ENCODE results near the gene CD8A. TPM values are rescaled to one million over a fixed set of nuclear protein-coding genes. Genes with fewer than 3 reads are reported as not detected.

CD8A gene
- polyA plus RNA-seq, 1 of the 3 experiments (the other 2 are of a cell fraction): 0.05 TPM

DNA sequence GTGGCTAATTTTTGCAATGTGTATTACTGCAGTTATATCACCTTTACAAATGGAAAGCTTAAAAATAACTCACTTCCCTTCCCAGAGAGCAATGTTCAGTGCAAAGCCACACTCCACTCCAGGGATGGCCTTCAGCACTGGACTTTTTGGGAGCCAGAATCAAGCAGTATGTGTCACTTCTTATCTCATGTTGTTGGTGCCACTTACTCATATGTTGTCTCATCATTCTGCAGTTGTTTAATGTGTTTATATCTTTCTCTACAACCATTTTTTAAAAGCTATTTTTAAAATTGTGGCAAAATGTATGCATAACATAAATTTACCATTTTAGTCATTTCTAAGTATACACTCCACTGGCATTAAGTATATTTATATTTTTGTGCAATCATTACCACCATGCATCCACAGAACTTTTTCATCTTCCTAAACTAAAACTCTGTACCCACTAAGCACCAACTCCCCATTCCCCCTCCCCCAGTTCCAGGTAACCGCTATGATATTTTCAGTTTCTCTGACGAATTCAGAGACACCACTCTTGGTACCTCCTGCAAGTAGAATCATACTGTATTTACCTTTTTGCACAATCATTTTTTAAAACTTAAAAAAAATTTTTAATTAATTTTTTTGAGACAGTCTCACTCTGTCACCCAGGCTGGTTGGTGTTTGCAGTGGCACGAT is 32.1 kb upstream of the CD8A start:
- H4K20me1 ChIP-seq (ENCODE audit: insufficient read depth): no peaks in the 10 kb centered on the region
- TF ChIP-seq POLR2AphosphoS5 (IDR thresholded peaks at IDR 0.05; ENCODE audit: low read depth, low read length): no peak
- TF ChIP-seq SIN3A (IDR thresholded peaks at IDR 0.05; ENCODE audit: borderline replicate concordance, low read depth, low read length): no peak
- no peak for TF ChIP-seq TAF1 (IDR thresholded peaks at IDR 0.05; ENCODE audit: borderline replicate concordance, low read depth, low read length)
- TF ChIP-seq RAD21 (IDR thresholded peaks at IDR 0.05; ENCODE audit: low read length): no peak
- no peak for TF ChIP-seq JUND (IDR thresholded peaks at IDR 0.05)
- TF ChIP-seq MEF2A (IDR thresholded peaks at IDR 0.05; ENCODE audit: borderline replicate concordance, low read depth): no peak
- no peak for TF ChIP-seq GATA2 (CRISPR knock-in tag; IDR thresholded peaks at IDR 0.05)
- TF ChIP-seq, protein P1, sequence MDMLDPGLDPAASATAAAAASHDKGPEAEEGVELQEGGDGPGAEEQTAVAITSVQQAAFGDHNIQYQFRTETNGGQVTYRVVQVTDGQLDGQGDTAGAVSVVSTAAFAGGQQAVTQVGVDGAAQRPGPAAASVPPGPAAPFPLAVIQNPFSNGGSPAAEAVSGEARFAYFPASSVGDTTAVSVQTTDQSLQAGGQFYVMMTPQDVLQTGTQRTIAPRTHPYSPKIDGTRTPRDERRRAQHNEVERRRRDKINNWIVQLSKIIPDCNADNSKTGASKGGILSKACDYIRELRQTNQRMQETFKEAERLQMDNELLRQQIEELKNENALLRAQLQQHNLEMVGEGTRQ (IDR thresholded peaks at IDR 0.05; ENCODE audit: borderline replicate concordance, low read depth, low read length): no peak
- no peak for TF ChIP-seq NRF1 (IDR thresholded peaks at IDR 0.05; ENCODE audit: low read depth, low read length)
- TF ChIP-seq, protein P2, sequence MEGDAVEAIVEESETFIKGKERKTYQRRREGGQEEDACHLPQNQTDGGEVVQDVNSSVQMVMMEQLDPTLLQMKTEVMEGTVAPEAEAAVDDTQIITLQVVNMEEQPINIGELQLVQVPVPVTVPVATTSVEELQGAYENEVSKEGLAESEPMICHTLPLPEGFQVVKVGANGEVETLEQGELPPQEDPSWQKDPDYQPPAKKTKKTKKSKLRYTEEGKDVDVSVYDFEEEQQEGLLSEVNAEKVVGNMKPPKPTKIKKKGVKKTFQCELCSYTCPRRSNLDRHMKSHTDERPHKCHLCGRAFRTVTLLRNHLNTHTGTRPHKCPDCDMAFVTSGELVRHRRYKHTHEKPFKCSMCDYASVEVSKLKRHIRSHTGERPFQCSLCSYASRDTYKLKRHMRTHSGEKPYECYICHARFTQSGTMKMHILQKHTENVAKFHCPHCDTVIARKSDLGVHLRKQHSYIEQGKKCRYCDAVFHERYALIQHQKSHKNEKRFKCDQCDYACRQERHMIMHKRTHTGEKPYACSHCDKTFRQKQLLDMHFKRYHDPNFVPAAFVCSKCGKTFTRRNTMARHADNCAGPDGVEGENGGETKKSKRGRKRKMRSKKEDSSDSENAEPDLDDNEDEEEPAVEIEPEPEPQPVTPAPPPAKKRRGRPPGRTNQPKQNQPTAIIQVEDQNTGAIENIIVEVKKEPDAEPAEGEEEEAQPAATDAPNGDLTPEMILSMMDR (IDR thresholded peaks at IDR 0.05): no peak
- TF ChIP-seq RCOR1 (IDR thresholded peaks at IDR 0.05; ENCODE audit: low read length): no peak
- no peak for TF ChIP-seq MAX (IDR thresholded peaks at IDR 0.05; ENCODE audit: low read depth)
- TF ChIP-seq PBX3 (IDR thresholded peaks at IDR 0.05): no peak
- TF ChIP-seq SMC3 (IDR thresholded peaks at IDR 0.05; ENCODE audit: low read depth, low read length): no peak
- no peaks in the 10 kb centered on the region for H3F3A ChIP-seq (replicated peaks; ENCODE audit: insufficient read depth)
- H3K4me2 ChIP-seq: no peak overlapping the region
- CTCF ChIA-PET: interaction anchor here (1.0 kb wide), 1 partner anchor 14 kb away, joined by 5 read pairs; no protein-coding TSS in a partner anchor
- H3K9ac ChIP-seq: no peak overlapping the region
- POLR2A ChIA-PET: no interaction called here
- no peak overlapping the region for H2AFZ ChIP-seq (ENCODE audit: low read depth)
- no peaks in the 10 kb centered on the region for H3K4me1 ChIP-seq (ENCODE audit: control insufficient read depth in 1 of 2, insufficient read depth in 2 of 2, low read depth in 1 of 2, low read length in 1 of 2)
- 64% methylated on average over 3 of the region's 3 CpGs for WGBS (ENCODE audit: low lambda C conversion rate)
- H3K27ac ChIP-seq (ENCODE audit: low read depth in 2 of 2, low read length in 1 of 2): no peak overlapping the region
- H3K27me3 ChIP-seq (ENCODE audit: insufficient read depth): peaks cover 20% of the 10 kb centered on the region; the same call in 1 of the 2 replicates
- H3K9me2 ChIP-seq: no peaks in the 10 kb centered on the region
- H3K4me3 ChIP-seq (ENCODE audit: low read depth in 2 of 2, low read length in 1 of 2): no peak overlapping the region
- H3K9me3 ChIP-seq: no peaks in the 10 kb centered on the region
- no peaks in the 10 kb centered on the region for H3K79me2 ChIP-seq (ENCODE audit: insufficient read depth)
- no peak for DNase-seq
- H3K36me3 ChIP-seq (replicated peaks in 1 of 2; ENCODE audit: control insufficient read depth in 1 of 2, insufficient read depth in 2 of 2, low read length in 1 of 2): no peaks in the 10 kb centered on the region
